Neural progenitor cell (in vitro differentiated cells): ENCODE measurements around the gene PREX1. TPM values are rescaled to one million over a fixed set of nuclear protein-coding genes. Genes with fewer than 3 reads are reported as not detected.

Experiments used
- DNase-seq: peaks from one replicate; pipeline ENCODE4 v3.0.0-alpha.2; 2016; ENCODE audit warnings: low spot score
- H2AFZ ChIP-seq: fragments of 200-600 bp; sonication (generic); replicated peaks from 2 replicates; pipeline ENCODE4 v1.6.1; 2016; ENCODE audit warnings: antibody characterized with exemption
- H3F3A ChIP-seq: fragments of 200-600 bp; sonication (generic); 2 replicates; pipeline ENCODE4 v1.6.1; 2016; ENCODE audit warnings: antibody characterized with exemption, low read depth
- H3K27ac ChIP-seq: fragments of 200-600 bp; sonication (generic); 2 replicates; pipeline ENCODE4 v1.5.1; 2016; ENCODE audit warnings: mild to moderate bottlenecking
- H3K27me3 ChIP-seq: fragments of 200-600 bp; sonication (generic); 2 replicates; pipeline ENCODE4 v1.6.1; 2016; ENCODE audit warnings: mild to moderate bottlenecking, moderate library complexity
- H3K36me3 ChIP-seq: fragments of 200-600 bp; sonication (generic); 2 replicates; pipeline ENCODE4 v1.5.1; 2016
- H3K4me1 ChIP-seq: fragments of 200-600 bp; sonication (generic); 2 replicates; pipeline ENCODE4 v1.6.1; 2016; ENCODE audit warnings: mixed run types
- H3K4me2 ChIP-seq: fragments of 200-600 bp; sonication (generic); 2 replicates; pipeline ENCODE4 v1.6.1; 2016
- H3K4me3 ChIP-seq: fragments of 200-600 bp; sonication (generic); 2 replicates; pipeline ENCODE4 v1.5.1; 2016
- H3K79me2 ChIP-seq: fragments of 200-600 bp; sonication (generic); 2 replicates; pipeline ENCODE4 v1.6.1; 2016; ENCODE audit warnings: low read depth
- H3K9ac ChIP-seq: fragments of 200-600 bp; sonication (generic); 2 replicates; pipeline ENCODE4 v1.6.1; 2016
- H3K9me3 ChIP-seq: fragments of 200-600 bp; sonication (generic); 2 replicates; pipeline ENCODE4 v1.5.1; 2016; ENCODE audit warnings: low read depth
- H4K20me1 ChIP-seq: fragments of 200-600 bp; sonication (generic); 2 replicates; pipeline ENCODE4 v1.6.1; 2016; ENCODE audit warnings: low read depth
- H3K27ac Mint-ChIP-seq: 3 replicates; pipeline ENCODE4 v1.8.0; 2021; ENCODE audit warnings: mixed read lengths
- H3K27me3 Mint-ChIP-seq: 2 replicates; pipeline ENCODE4 v1.8.0; 2022; ENCODE audit warnings: low read depth, mild to moderate bottlenecking, inconsistent platforms, moderate library complexity, mixed read lengths; ENCODE audit not compliant: insufficient read depth
- H3K36me3 Mint-ChIP-seq: 3 replicates; pipeline ENCODE4 v1.8.0; 2021; ENCODE audit warnings: mixed read lengths
- H3K4me1 Mint-ChIP-seq: 3 replicates; pipeline ENCODE4 v1.8.0; 2021; ENCODE audit warnings: mixed read lengths
- H3K4me3 Mint-ChIP-seq: 3 replicates; pipeline ENCODE4 v1.8.0; 2021; ENCODE audit warnings: mild to moderate bottlenecking, moderate library complexity, mixed read lengths
- H3K9me3 Mint-ChIP-seq: 3 replicates; pipeline ENCODE4 v1.8.0; 2020; ENCODE audit warnings: mixed read lengths
- CTCF ChIP-seq: fragments of 200-600 bp; sonication (generic); IDR thresholded peaks from 2 replicates; pipeline ENCODE4 v1.5.1; 2017; ENCODE audit warnings: antibody characterized with exemption, mild to moderate bottlenecking
- EZH2 ChIP-seq: fragments of 200-600 bp; sonication (generic); IDR thresholded peaks from 2 replicates; pipeline ENCODE4 v1.6.1; 2017; ENCODE audit warnings: antibody characterized with exemption, mild to moderate bottlenecking, moderate library complexity
- EZH2phosphoT487 ChIP-seq: fragments of 200-600 bp; sonication (generic); IDR thresholded peaks from 2 replicates; pipeline ENCODE4 v1.6.1; 2017; ENCODE audit warnings: antibody characterized with exemption
- total RNA-seq: library from RNA; depleted of rRNA; stranded (reverse); fragments of >200 nt; gene quantifications from 2 replicates; pipeline ENCODE4 v1.2.3, GENCODE V29; 2015; ENCODE audit warnings: low replicate concordance

The PREX1 gene
- total RNA-seq, 1 donor from 2014 or later: 4.5 TPM

DNA sequence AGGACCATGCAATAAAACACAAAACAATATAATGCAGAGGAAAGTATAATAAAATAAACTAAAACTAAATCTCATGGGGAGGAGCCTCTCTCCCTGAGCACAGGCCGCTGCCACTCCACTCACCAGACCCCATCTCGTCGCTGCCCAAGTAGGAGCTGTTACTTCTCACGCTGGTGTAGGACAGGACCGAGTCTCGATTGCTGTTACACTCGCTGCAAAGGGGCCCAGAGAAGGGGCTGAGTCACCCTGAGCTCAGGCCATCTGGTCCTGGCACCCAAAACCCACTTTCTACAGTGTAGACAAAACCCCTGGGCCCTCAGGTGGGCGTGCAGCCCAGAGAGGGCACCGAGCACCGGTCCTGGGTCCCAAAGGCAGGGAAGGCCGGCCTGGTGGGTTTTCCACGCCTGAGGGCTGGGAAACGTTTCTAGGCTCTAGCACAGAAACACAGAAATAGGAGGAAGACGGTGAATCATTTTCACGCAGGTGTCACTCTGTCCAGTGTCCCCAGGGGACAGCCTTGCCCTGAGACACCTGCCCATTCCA is 183.4 kb downstream of the PREX1 start:
- no peaks in the 10 kb centered on the region for H3K9me3 ChIP-seq
- Mint-ChIP-seq H3K27me3 (peaks cover 4% of the 10 kb centered on the region), H3K36me3 (peaks cover 46% of the 10 kb centered on the region), H3K4me1 (no peaks in the 10 kb centered on the region), H3K27ac (no peak overlapping the region), H3K4me3 (no peak overlapping the region), H3K9me3 (no peaks in the 10 kb centered on the region)
- H4K20me1 ChIP-seq: no peaks in the 10 kb centered on the region
- no peak for TF ChIP-seq CTCF
- TF ChIP-seq EZH2phosphoT487: no peak
- no peak for TF ChIP-seq EZH2
- H3K79me2 ChIP-seq: no peaks in the 10 kb centered on the region
- no peak overlapping the region for H3K27ac ChIP-seq
- no peak for DNase-seq
- no peak overlapping the region for H3K4me3 ChIP-seq
- H3K36me3 ChIP-seq: no peaks in the 10 kb centered on the region
- no peak overlapping the region for H3K4me2 ChIP-seq
- H3K4me1 ChIP-seq: no peaks in the 10 kb centered on the region
- no peaks in the 10 kb centered on the region for H3F3A ChIP-seq
- no peaks in the 10 kb centered on the region for H3K27me3 ChIP-seq
- no peak overlapping the region for H2AFZ ChIP-seq
- H3K9ac ChIP-seq: no peak overlapping the region

- TF ChIP-seq EZH2phosphoT487 (no peak), EZH2 (no peak), CTCF (no peak)
- Histone ChIP-seq H3K9ac (no peak overlapping the region), H2AFZ (no peak overlapping the region), H3K4me2 (no peak overlapping the region), H3K27ac (no peak overlapping the region), H3F3A (no peaks in the 10 kb centered on the region), H3K9me3 (no peaks in the 10 kb centered on the region), H3K4me1 (no peaks in the 10 kb centered on the region), H3K79me2 (no peaks in the 10 kb centered on the region), H3K36me3 (no peaks in the 10 kb centered on the region), H3K4me3 (no peak overlapping the region), H4K20me1 (no peaks in the 10 kb centered on the region), H3K27me3 (no peaks in the 10 kb centered on the region)
- peaks cover 3% of the 10 kb centered on the region for H3K27me3 Mint-ChIP-seq
- H3K4me3 Mint-ChIP-seq: no peak overlapping the region
- no peak for DNase-seq
- no peaks in the 10 kb centered on the region for H3K9me3 Mint-ChIP-seq
- no peaks in the 10 kb centered on the region for H3K4me1 Mint-ChIP-seq
- peaks cover 42% of the 10 kb centered on the region for H3K36me3 Mint-ChIP-seq
- no peak overlapping the region for H3K27ac Mint-ChIP-seq
Measured at GRCh38 chr20:48642105-48642880, 185.5 kb downstream of the PREX1 start.

DNA sequence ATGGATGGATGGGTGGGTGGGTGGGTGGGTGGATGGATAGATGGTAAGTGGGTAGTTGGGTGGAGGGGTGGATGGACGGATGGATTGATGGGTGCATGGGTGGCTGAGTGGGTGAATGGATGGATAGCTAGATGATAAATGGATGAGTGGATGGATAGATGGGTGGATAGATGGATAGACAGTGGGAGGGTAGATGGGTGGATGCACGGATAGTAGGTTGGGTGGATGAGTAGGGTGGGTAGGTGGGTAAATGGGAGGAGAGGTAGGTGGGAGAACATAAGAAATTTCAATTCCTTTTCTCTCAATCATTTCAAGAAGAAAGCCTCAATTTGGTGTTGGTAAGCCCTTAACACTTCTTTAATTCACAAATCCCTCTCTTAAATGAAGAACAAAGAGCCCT is 186.9 kb downstream of the PREX1 start:
- H3K4me1 Mint-ChIP-seq: no peaks in the 10 kb centered on the region
- no peak overlapping the region for H3K27ac Mint-ChIP-seq
- H3K27me3 ChIP-seq: no peaks in the 10 kb centered on the region
- DNase-seq: no peak
- H3K9me3 Mint-ChIP-seq: no peaks in the 10 kb centered on the region
- H3K9ac ChIP-seq: no peak overlapping the region
- H3K4me1 ChIP-seq: no peaks in the 10 kb centered on the region
- H3K79me2 ChIP-seq: no peaks in the 10 kb centered on the region
- no peaks in the 10 kb centered on the region for H4K20me1 ChIP-seq
- H3K9me3 ChIP-seq: no peaks in the 10 kb centered on the region
- H3K36me3 ChIP-seq: no peaks in the 10 kb centered on the region
- H3K4me3 Mint-ChIP-seq: no peak overlapping the region
- no peak overlapping the region for H3K4me3 ChIP-seq
- peaks cover 40% of the 10 kb centered on the region for H3K36me3 Mint-ChIP-seq
- H3K27ac ChIP-seq: no peak overlapping the region
- H3F3A ChIP-seq: no peaks in the 10 kb centered on the region
- H3K27me3 Mint-ChIP-seq: peaks cover 3% of the 10 kb centered on the region
- H2AFZ ChIP-seq: no peak overlapping the region
- H3K4me2 ChIP-seq: no peak overlapping the region
- TF ChIP-seq EZH2phosphoT487: no peak
- no peak for TF ChIP-seq CTCF
- no peak for TF ChIP-seq EZH2
